ENCODE results near the gene ARHGAP1. TPM values are rescaled to one million over a fixed set of nuclear protein-coding genes. Genes with fewer than 3 reads are reported as not detected.

Gene ARHGAP1
- total RNA-seq, 1 experiment from 2014 or later, result 43.5 TPM

DNA sequence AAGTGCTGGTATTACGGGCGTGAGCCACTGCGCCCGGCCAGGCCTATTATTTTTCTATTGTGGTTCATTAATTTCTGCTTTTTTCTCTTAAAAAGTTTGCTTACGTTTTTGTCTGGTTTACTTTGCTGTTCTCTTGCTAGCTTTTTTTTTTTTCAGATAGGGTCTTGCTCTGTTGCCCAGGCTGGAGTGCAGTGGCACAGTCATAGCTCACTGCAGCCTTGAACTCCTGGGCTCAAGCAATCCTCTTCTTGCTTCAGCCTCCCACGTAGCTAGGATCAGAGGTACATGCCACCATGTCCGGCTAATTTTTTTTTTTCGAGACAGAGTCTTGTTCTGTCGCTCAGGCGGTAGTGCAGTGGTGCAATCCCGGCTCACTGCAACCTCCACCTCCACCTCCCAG, 37.3 kb upstream of the ARHGAP1 start:
- no peak for DNase-seq (ENCODE audit: low read depth, low spot score)
- in situ Hi-C loops (cut with HindIII; ENCODE audit: low pct_unique_long_range_greater_than_20kb, low sequenced_read_pairs), result no loop called here
- Histone ChIP-seq H3K9me3 (ENCODE audit: control insufficient read depth, insufficient read depth, low read depth, low read length) (no peaks in the 10 kb centered on the region), H3K27ac (ENCODE audit: low read length) (no peak overlapping the region), H3K27me3 (ENCODE audit: control insufficient read depth, insufficient read depth, low read length) (no peaks in the 10 kb centered on the region), H3K4me3 (ENCODE audit: low read depth in 2 of 2, low read length in 2 of 2) (no peak overlapping the region), H3K36me3 (ENCODE audit: control insufficient read depth, insufficient read depth, low read length) (peaks cover 3% of the 10 kb centered on the region), H3K4me1 (ENCODE audit: control insufficient read depth, insufficient read depth, low read length) (no peaks in the 10 kb centered on the region)
- POLR2A ChIA-PET, result interaction anchor here (0.7 kb wide), 1 partner anchor 37 kb away, joined by 3 read pairs; the partner anchor contains the start of gene ZNF408
- ATAC-seq, result no peak
- intact Hi-C loops (cut with micrococcal nuclease; ENCODE audit: unreplicated experiment), result no loop called here
- BruUV-seq (replicated peaks), result no TSS peak
- TF ChIP-seq REST (IDR thresholded peaks at IDR 0.05; ENCODE audit: insufficient read depth in 1 of 2, low read depth in 2 of 2, low read length in 1 of 2) (no peak), TCF7L2 (IDR thresholded peaks at IDR 0.05; ENCODE audit: low read depth, low read length) (no peak), SIN3A (IDR thresholded peaks at IDR 0.05; ENCODE audit: borderline replicate concordance, insufficient read depth, low read depth, low read length) (no peak), POLR2AphosphoS5 (IDR thresholded peaks at IDR 0.05; ENCODE audit: low read depth, low read length) (no peak)
- TF ChIP-seq, protein P1, sequence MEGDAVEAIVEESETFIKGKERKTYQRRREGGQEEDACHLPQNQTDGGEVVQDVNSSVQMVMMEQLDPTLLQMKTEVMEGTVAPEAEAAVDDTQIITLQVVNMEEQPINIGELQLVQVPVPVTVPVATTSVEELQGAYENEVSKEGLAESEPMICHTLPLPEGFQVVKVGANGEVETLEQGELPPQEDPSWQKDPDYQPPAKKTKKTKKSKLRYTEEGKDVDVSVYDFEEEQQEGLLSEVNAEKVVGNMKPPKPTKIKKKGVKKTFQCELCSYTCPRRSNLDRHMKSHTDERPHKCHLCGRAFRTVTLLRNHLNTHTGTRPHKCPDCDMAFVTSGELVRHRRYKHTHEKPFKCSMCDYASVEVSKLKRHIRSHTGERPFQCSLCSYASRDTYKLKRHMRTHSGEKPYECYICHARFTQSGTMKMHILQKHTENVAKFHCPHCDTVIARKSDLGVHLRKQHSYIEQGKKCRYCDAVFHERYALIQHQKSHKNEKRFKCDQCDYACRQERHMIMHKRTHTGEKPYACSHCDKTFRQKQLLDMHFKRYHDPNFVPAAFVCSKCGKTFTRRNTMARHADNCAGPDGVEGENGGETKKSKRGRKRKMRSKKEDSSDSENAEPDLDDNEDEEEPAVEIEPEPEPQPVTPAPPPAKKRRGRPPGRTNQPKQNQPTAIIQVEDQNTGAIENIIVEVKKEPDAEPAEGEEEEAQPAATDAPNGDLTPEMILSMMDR (IDR thresholded peaks at IDR 0.05), result no peak
- CTCF ChIA-PET, result interaction anchor here (0.7 kb wide), 1 partner anchor 10 kb away, joined by 4 read pairs; no protein-coding TSS in a partner anchor

DNA sequence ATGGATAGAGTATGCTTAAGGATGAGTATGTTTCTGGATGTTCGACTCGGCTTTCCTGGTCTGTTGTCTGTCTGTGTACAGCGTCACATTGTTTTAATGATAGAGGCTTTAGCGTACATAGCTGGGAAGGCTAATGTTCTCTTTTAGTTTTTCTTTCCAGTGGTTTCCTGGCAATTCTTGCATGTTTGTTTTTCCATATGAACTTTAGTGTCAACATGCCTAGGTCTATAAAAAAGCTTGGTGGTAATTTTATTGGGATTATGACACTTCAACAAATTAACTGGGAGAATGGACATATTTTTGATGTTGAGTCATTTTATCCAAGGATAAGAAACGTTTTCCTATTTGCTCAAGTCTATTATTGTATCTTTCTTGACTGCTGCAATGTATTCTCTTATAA, 36.2 kb upstream of the ARHGAP1 start:
- H3K27ac ChIP-seq (ENCODE audit: low read length), result no peak overlapping the region
- H3K27me3 ChIP-seq (ENCODE audit: control insufficient read depth, insufficient read depth, low read length), result no peaks in the 10 kb centered on the region
- no peak for DNase-seq (ENCODE audit: low read depth, low spot score)
- BruUV-seq (replicated peaks), result no TSS peak
- no peaks in the 10 kb centered on the region for H3K36me3 ChIP-seq (ENCODE audit: control insufficient read depth, insufficient read depth, low read length)
- H3K4me3 ChIP-seq (ENCODE audit: low read depth in 2 of 2, low read length in 2 of 2), result no peak overlapping the region
- ChIA-PET CTCF (interaction anchor here (0.6 kb wide), 1 partner anchor 245 kb away, joined by 4 read pairs; no protein-coding TSS in a partner anchor), POLR2A (no interaction called here)
- intact Hi-C loops (cut with micrococcal nuclease; ENCODE audit: unreplicated experiment), result no loop called here
- H3K4me1 ChIP-seq (ENCODE audit: control insufficient read depth, insufficient read depth, low read length), result no peaks in the 10 kb centered on the region
- H3K9me3 ChIP-seq (ENCODE audit: control insufficient read depth, insufficient read depth, low read depth, low read length), result no peaks in the 10 kb centered on the region
- in situ Hi-C loops (cut with HindIII; ENCODE audit: low pct_unique_long_range_greater_than_20kb, low sequenced_read_pairs), result no loop called here
- peak; percentile 37; the same call in 1 of the 2 replicates for ATAC-seq
- TF ChIP-seq SIN3A (IDR thresholded peaks at IDR 0.05; ENCODE audit: borderline replicate concordance, insufficient read depth, low read depth, low read length) (no peak), TCF7L2 (IDR thresholded peaks at IDR 0.05; ENCODE audit: low read depth, low read length) (no peak), REST (IDR thresholded peaks at IDR 0.05; ENCODE audit: insufficient read depth in 1 of 2, low read depth in 2 of 2, low read length in 1 of 2) (no peak), POLR2AphosphoS5 (IDR thresholded peaks at IDR 0.05; ENCODE audit: low read depth, low read length) (no peak)
- TF ChIP-seq, protein P1 (IDR thresholded peaks at IDR 0.05), result no peak

Data from Panc1 (cell line).